ENCODE results near the gene MYRIP. TPM values are rescaled to one million over a fixed set of nuclear protein-coding genes. Genes with fewer than 3 reads are reported as not detected.
"Not testable (repeated sequence)": the region's sequence is repeated elsewhere in the genome, so short reads cannot be mapped to it uniquely, and the experiment has no call there.

The MYRIP gene
- total RNA-seq, 4 donors from 2014 or later = 1.6 to 7.1 (median 3.6) TPM

DNA sequence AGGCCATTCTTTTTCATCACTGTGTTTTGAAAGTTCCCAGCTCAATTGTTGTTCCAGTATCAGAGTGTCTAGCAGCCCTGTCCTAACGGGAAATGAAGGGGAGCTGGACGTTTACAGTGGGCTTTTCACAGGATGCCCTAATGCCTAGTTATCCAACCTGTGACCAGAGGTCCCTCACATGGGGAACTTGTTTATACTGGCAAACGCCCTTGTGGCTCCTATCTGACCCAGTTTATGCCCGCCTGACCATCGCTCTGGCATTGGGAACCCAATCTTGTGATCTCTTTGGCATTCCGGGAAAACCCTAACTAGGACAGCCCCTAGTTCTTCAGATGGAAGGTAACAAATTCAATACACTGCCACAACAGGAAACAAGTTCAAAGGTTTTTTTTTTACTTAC lies 14.5 kb upstream of the MYRIP start:
- no peak for TF ChIP-seq POLR2A (IDR thresholded peaks at IDR 0.05)
- Histone ChIP-seq H3K27ac (no peak overlapping the region), H3K36me3 (no peaks in the 10 kb centered on the region), H3K9me3 (no peaks in the 10 kb centered on the region), H3K27me3 (no peaks in the 10 kb centered on the region), H3K4me3 (replicated peaks in 1 of 3) (no peak overlapping the region), H3K4me1 (no peaks in the 10 kb centered on the region)
- DNase-seq = no peak
- intact Hi-C loops (cut with DNase I) = no loop called here
- WGBS, 2 donors = 79% methylated on average over 6 of the region's 6 CpGs

DNA sequence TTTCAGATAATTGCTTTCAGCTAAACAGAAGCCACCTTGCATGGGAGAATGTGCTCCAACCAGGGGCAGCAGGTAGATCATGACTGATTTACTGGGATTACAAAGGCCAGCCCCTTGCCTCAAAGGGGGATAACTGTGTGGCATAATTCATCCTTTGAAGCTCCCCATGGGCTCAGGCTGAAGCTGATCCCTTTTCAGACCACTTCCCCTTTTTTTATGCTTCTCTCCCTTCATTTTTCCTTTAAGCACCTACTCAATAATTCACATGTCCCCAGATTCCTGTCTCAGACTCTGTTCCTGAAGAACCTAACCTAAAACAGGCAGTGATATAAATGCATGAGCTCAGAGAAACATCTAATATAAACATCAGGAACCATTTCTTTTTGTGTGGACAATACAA lies 8.2 kb upstream of the MYRIP start:
- Histone ChIP-seq H3K27ac (no peak overlapping the region), H3K4me1 (no peaks in the 10 kb centered on the region), H3K4me3 (replicated peaks in 1 of 3) (no peak overlapping the region), H3K36me3 (no peaks in the 10 kb centered on the region), H3K9me3 (no peaks in the 10 kb centered on the region), H3K27me3 (no peaks in the 10 kb centered on the region)
- TF ChIP-seq, protein P1, sequence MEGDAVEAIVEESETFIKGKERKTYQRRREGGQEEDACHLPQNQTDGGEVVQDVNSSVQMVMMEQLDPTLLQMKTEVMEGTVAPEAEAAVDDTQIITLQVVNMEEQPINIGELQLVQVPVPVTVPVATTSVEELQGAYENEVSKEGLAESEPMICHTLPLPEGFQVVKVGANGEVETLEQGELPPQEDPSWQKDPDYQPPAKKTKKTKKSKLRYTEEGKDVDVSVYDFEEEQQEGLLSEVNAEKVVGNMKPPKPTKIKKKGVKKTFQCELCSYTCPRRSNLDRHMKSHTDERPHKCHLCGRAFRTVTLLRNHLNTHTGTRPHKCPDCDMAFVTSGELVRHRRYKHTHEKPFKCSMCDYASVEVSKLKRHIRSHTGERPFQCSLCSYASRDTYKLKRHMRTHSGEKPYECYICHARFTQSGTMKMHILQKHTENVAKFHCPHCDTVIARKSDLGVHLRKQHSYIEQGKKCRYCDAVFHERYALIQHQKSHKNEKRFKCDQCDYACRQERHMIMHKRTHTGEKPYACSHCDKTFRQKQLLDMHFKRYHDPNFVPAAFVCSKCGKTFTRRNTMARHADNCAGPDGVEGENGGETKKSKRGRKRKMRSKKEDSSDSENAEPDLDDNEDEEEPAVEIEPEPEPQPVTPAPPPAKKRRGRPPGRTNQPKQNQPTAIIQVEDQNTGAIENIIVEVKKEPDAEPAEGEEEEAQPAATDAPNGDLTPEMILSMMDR (IDR thresholded peaks at IDR 0.05) = no peak
- TF ChIP-seq POLR2A (IDR thresholded peaks at IDR 0.05) = no peak
- DNase-seq = no peak
- intact Hi-C loops (cut with DNase I) = no loop called here

DNA sequence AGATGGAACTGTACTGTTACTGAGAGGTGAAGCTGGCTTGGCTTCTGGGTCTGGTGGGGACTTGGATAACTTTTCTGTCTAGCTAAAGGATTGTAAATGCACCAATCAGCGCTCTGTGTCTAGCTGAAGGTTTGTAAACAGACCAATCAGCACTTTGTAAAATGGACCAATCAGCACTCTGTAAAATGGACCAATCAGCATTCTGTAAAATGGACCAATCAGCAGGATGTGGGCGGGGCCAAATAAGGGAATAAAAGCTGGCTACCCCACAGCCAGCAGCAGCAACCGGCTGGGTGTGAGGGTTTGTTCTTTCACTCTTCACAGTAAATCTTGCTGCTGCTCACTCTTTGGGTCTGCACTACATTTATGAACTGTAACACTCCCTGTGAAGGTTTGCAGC lies 6.9 kb upstream of the MYRIP start:
- H3K36me3 ChIP-seq; H3K4me3 ChIP-seq (replicated peaks in 1 of 3); H3K9me3 ChIP-seq; H3K27me3 ChIP-seq; H3K4me1 ChIP-seq; H3K27ac ChIP-seq; DNase-seq; intact Hi-C loops (cut with DNase I): not testable (repeated sequence)
- WGBS, 2 donors = 72 to 87% methylated on average over 3 of the region's 3 CpGs

DNA sequence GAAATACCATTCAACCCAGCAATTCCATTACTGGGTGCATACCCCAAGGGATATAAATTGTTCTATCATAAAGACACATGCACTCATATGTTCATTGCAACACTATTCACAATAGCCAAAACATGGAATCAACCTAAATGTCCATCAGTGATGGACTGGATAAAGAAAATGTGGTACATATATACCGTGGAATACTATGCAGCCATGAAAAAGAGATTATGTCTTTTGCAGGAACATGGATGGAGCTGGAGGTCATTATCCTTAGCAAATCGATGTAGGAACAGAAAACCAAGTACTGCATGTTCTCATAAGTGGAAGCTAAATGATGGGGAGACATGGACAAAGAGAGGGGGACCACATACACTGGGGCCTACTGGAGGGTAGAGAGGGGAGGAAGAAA lies 5.5 kb upstream of the MYRIP start:
- Histone ChIP-seq H3K9me3 (no peaks in the 10 kb centered on the region), H3K36me3 (no peaks in the 10 kb centered on the region)

DNA sequence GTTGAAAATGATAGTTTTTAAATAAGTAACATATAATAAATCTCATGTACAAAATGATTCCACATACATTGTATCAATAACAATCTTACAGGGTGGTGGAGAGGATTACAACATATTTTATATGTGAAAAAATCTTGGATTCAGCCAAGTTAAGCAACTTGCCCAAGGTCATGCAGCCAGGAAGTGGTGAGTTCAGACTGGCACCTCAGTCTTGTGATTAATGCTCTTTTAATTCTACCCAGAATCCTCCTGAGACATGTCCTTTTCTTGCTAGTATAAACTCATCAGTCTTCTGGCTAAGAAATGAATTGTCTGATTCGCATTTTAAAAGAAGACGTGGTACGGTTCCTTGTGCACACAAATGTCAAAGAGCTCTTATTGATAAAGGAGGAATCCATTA lies 4.5 kb upstream of the MYRIP start:
- Histone ChIP-seq H3K36me3 (no peaks in the 10 kb centered on the region), H3K27ac (no peak overlapping the region), H3K4me1 (peaks cover 0 to 4% of the 10 kb centered on the region in 2 donors), H3K4me3 (replicated peaks in 1 of 3) (no peak overlapping the region), H3K9me3 (no peaks in the 10 kb centered on the region), H3K27me3 (no peaks in the 10 kb centered on the region)
- no peak for DNase-seq
- TF ChIP-seq POLR2A (IDR thresholded peaks at IDR 0.05) = no peak
- TF ChIP-seq, protein P1 (IDR thresholded peaks at IDR 0.05) = no peak
- 82 to 90% methylated on average over 3 of the region's 3 CpGs for WGBS, 2 donors
- intact Hi-C loops (cut with DNase I) = no loop called here

More for the DNA sequence above, 5.5 kb upstream of the MYRIP start:
- intact Hi-C loops (cut with DNase I) = no loop called here
- Histone ChIP-seq H3K27ac (no peak overlapping the region), H3K4me1 (no peaks in the 10 kb centered on the region), H3K27me3 (no peaks in the 10 kb centered on the region), H3K4me3 (replicated peaks in 1 of 3) (no peak overlapping the region)
- no peak for DNase-seq
- TF ChIP-seq, protein P1 (IDR thresholded peaks at IDR 0.05) = no peak
- no peak for TF ChIP-seq POLR2A (IDR thresholded peaks at IDR 0.05)
- WGBS, 2 donors = 76 to 82% methylated on average over 2 of the region's 2 CpGs

DNA sequence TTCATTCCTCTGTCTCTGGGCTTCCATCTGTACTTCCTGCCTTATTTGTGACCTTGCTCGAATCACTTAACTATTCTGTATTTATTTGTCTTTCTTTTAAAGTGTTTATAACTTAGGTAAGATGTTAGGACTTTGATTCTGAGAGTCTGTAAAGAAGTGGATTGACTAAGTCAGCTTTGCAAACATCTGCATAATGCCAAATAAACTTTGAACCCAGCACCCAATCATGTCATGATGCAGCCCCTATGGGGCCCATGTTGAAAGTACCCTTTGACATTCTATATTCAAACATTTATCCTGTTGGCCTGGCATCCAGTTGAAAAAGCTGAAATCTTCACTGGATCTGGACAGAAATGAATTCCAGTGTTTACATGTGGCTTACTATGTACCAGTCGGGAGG lies 3.8 kb upstream of the MYRIP start:
- 87% methylated on average over 2 of the region's 2 CpGs for WGBS, 2 donors
- intact Hi-C loops (cut with DNase I) = no loop called here
- peaks cover 0 to 10% of the 10 kb centered on the region in 2 donors for H3K4me1 ChIP-seq
- no peaks in the 10 kb centered on the region for H3K36me3 ChIP-seq
- H3K4me3 ChIP-seq (replicated peaks in 1 of 3) = no peak overlapping the region
- no peak overlapping the region for H3K27ac ChIP-seq
- no peaks in the 10 kb centered on the region for H3K9me3 ChIP-seq
- TF ChIP-seq, protein P1 (IDR thresholded peaks at IDR 0.05) = no peak
- TF ChIP-seq POLR2A (IDR thresholded peaks at IDR 0.05) = no peak
- DNase-seq = no peak
- H3K27me3 ChIP-seq = no peaks in the 10 kb centered on the region

Data from thyroid gland (tissue), 4 donors.